GM15510 (cell line): ENCODE results near the gene CD58.

Experiments
- POLR2A ChIP-seq: IDR thresholded peaks from 3 replicates; pipeline ENCODE4 v1.6.1; 2011; ENCODE audit warnings: borderline replicate concordance; ENCODE audit not compliant: insufficient read length; ENCODE audit errors: extremely low read depth

Gene CD58

GRCh38 chr1:116482490-116482889, 88.3 kb downstream of the CD58 start:
- no peak for TF ChIP-seq POLR2A

DNA sequence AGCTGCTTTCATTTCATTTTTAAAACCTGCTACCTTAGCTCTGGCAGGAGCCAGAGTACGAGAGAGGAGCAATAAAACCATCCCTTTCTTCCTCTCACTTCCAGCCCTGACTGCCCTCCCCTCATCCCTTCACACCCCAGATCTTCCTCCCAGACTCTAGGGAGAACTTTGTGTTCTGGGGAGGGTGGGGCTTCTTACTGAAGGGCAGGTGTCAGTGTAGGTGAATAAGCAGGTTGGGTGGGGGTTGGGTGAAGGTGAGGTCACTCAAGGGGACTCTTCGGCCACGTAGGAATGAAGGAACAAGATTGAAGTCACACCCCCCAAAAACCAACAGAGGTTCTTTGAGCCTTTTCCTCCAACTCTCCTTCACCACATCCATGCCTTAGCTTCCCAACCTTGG, 88.9 kb downstream of the CD58 start:
- no peak for TF ChIP-seq POLR2A

- TF ChIP-seq POLR2A = no peak
Observed at GRCh38 chr1:116478621-116479020, 92.2 kb downstream of the CD58 start.

GRCh38 chr1:116477429-116477828, 93.4 kb downstream of the CD58 start:
- TF ChIP-seq POLR2A = no peak

DNA sequence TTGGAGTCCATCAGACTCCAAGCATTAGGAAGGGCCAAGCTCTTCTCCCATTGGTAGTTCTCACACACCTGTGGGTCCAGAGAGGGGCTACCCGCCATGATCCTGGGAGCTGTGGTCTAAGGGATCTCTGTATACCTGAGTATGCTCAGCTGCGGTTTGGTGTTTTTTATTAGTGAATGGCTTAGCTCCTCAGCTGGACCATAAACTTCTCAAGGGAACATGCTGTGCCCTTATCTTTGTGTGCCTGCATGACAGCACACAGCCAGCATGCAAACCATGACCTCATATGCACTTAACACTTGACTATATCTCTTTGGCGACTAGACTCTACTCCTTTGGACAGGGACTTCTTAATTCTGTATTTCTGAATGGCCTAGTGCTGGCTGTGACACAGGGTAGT, 94.5 kb downstream of the CD58 start:
- TF ChIP-seq POLR2A = no peak

DNA sequence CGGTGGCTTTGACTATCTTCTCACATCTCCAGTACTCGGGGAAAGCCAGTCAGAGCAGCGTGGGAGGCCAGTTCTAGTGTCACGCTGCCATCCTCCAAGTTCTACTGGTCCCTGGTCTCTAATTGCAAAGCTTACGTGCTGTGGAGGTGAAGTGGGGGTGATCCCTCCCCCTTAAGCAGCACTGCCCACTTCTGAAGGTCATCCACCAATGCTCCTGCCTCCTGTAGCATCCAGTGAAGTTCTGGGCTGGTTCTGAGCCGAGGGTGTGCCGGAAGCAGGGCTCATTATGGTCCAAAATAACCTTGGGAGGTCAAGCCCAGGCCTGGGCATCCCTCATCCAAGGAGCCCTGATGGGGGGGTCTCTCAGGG, 95.0 kb downstream of the CD58 start:
- no peak for TF ChIP-seq POLR2A

DNA sequence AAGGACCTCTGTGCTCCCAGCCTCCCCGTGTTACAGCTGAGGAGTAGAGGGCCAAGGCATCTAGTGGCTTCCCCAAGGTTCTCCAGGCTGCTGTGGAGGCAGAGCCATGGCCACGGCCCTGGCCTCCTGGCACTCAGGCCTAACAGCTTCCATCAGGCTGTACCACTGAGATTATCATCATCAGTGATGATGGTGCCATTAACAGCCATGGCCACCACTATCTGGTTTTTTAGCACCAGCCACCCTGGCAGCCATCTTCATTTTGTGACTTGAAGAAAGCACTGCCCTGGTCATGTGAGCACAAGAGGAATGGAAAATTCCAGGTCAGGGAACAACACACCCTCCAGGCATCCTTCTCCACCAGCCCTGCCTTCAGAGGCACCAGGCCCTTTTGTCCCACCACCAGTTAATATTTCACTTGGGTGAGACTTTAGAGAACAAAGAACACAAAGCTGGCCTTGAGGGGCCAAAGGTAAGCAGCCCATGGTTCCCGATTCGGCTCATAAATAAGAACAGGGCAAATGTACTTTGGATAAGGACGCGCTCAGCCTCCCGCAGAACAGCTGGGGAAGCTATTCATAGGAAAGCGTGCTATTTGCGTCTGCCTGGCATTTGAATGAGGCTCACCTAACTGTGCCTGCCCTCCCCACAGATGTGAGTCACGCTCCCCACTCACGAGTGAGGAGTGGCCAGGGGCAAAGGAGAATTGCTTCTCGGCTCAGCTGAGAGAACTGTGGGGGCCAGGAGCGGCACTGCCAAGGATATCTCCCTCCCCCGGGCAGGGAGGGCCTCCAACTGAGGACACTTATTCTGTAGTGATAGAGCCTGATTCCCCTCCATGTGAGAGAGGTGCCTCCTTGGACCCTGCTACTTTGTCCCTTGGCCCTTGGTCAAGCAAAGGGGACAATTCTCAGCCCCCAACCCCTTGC, 95.6 kb downstream of the CD58 start:
- no peak for TF ChIP-seq POLR2A

DNA sequence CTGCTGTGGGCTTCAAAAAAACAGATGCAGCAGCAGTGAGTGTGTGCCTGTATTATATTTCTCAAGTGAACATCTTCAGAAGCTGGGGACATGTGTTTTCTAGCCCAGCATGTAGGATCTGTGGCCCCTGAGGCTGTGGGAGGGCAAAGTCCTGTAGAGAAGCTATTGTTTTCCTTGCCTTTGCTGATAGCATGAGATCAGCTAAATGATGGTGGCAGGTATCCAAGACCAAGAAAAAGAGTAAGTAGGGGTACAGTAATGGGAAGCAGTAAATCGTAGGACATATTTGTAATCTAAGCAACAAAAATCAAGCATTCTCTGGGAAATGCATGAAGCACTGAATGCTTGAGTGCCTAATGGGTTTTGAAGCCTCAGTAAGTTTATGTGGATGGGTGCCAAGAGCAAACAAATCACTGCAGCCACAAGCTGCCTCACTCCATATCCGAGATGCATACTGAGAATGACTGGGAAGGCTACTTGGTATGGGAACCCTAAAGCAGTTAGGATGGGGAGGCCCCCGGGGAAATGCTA, 98.3 kb downstream of the CD58 start:
- no peak for TF ChIP-seq POLR2A

GRCh38 chr1:116471241-116471640, 99.6 kb downstream of the CD58 start:
- no peak for TF ChIP-seq POLR2A

- TF ChIP-seq POLR2A = no peak
Observed at GRCh38 chr1:116470671-116471070, 100.2 kb downstream of the CD58 start.

DNA sequence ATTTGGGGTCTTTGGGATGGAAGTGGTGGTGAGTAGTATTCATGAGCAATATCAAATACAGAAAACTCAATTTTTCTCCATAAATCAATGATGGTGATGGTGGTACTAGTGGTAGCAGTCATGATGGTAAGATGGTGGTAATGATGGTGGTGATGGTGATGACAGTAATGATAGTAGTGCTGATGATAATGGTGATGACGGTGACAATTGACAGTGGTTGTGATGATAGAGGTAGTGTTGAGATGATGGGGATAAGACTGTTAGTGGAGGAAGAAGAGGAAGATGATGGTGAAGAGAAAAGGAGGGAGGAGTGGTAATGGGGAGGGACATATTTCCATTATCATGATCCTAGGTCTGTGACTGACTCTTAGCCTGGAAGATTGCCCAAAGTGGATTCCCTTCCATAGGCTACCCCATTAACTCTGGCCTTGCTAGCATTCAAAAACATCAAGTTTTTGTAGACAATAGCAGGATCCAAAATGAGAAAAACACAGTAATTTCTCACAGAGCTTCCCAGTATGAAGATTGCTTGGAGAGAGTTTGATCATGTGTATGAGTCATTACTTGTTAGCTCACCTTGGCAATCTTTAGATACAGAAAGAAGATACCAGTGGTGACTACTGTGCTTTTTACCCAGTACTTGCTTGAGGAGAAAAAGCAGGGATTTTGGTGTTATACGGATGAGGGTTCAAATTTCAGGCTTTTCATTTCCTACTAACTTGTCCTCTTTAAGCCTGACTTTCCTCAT, 103.8 kb downstream of the CD58 start:
- no peak for TF ChIP-seq POLR2A

- TF ChIP-seq POLR2A = no peak
Observed at GRCh38 chr1:116465845-116466685, 104.8 kb downstream of the CD58 start.

DNA sequence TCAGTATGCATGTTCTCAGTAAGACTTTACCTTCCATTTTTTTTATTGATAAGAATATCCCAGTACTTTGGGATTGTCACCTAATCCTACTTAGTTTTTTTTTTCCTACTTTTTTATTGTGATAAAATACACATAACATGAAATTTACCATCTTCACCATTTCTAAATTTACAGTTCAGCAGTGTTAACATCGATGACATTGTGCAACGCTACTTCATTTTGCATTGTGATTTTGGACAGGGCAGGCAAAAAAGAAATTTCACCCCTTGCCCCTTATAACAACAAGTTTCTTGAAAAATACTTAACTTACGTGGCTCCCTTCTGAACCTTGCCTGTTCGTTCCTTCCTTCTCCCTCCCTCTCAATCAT, 105.4 kb downstream of the CD58 start:
- TF ChIP-seq POLR2A = no peak
